H1 (cell line): Measurements from ENCODE around the gene CFAP157.

Source experiments
- CREB1 ChIP-seq: IDR thresholded peaks from 2 replicates; pipeline ENCODE4 v1.6.1; 2012; ENCODE audit warnings: inconsistent platforms
- EZH2 ChIP-seq: fragments of 200-600 bp; sonication (generic); IDR thresholded peaks from 2 replicates; pipeline ENCODE4 v1.7.1; 2012; ENCODE audit warnings: low read depth, mild to moderate bottlenecking, moderate library complexity, low read length, inconsistent platforms; ENCODE audit not compliant: severe bottlenecking
- HDAC6 ChIP-seq: IDR thresholded peaks from one replicate; pipeline ENCODE4 v1.7.1; 2012; ENCODE audit warnings: low read depth, mild to moderate bottlenecking, inconsistent platforms, low read length, moderate library complexity
- MAFK ChIP-seq: IDR thresholded peaks from 2 replicates; pipeline ENCODE4 v1.6.1; 2012; ENCODE audit warnings: low read depth, mild to moderate bottlenecking, improper control_type of control experiment, low read length
- POLR2A ChIP-seq, 2 experiments: IDR thresholded peaks; 1 replicate in 1 of 2; 2 replicates in 1 of 2; pipeline ENCODE4 v1.6.1; 2011; ENCODE audit warnings: low read depth in 2 of 2, low read length in 2 of 2, mild to moderate bottlenecking in 2 of 2; ENCODE audit errors: control extremely low read depth in 1 of 2
- POLR2AphosphoS5 ChIP-seq: IDR thresholded peaks from 2 replicates; pipeline ENCODE4 v1.6.1; 2011; ENCODE audit warnings: low read depth, low read length
- SIN3A ChIP-seq, 2 experiments: IDR thresholded peaks in 1 of 2; conservative IDR thresholded peaks in 1 of 2; 2 replicates each; pipeline ENCODE4 v1.6.1; 2011 to 2012; ENCODE audit warnings: low read length in 2 of 2, improper control_type of control experiment in 1 of 2, low read depth in 1 of 2, mild to moderate bottlenecking in 1 of 2
- SP1 ChIP-seq: IDR thresholded peaks from 2 replicates; pipeline ENCODE4 v1.6.1; 2011; ENCODE audit warnings: low read depth, low read length
- TAF1 ChIP-seq: IDR thresholded peaks from 2 replicates; pipeline ENCODE4 v1.6.1; 2011; ENCODE audit warnings: mild to moderate bottlenecking, low read depth, low read length

- TF ChIP-seq CREB1 = no peak
- no peak for TF ChIP-seq POLR2A (IDR thresholded peaks at IDR 0.05; ENCODE audit: control extremely low read depth in 1 of 2, low read depth in 2 of 2, low read length in 2 of 2)
- TF ChIP-seq MAFK = no peak
- TF ChIP-seq HDAC6 = no peak
- no peak for TF ChIP-seq SIN3A (conservative IDR thresholded peaks at IDR 0.05 in 1 of 2, IDR thresholded peaks at IDR 0.05 in 1 of 2; ENCODE audit: low read depth in 1 of 2, low read length in 2 of 2)
- TF ChIP-seq SP1 = no peak
- no peak for TF ChIP-seq TAF1
- no peak for TF ChIP-seq EZH2
- no peak for TF ChIP-seq POLR2AphosphoS5
Observed at GRCh38 chr9:127753148-127753547, 46.4 kb downstream of the CFAP157 start.
